ENCODE data around the gene MDM2. TPM values are rescaled to one million over a fixed set of nuclear protein-coding genes. Genes with fewer than 3 reads are reported as not detected.

The MDM2 gene
- polyA plus RNA-seq, 2 donors: 21.9 to 93.4 TPM

DNA sequence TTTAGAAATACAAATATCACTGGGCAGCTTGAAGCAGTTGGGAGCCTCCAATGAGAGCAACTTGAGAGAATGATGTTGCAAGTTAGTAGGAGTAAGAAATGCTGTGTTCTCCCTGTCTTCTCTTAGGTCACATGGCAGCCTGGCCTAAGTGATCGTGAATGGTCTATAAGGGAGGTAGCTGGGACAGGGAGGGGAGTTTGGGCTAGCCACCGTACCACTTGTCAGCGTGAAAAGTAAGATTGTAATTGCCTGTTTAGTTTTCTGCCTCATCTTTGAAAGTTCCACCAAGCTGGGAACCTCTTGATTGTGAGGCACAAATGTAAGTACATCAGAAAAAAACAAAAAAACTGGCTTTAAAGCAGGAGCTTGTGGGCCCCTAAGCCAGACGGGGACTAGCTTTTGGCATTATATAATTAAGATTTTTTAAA, 36.4 kb downstream of the MDM2 start:
- Histone ChIP-seq H3K4me1 (ENCODE audit: control insufficient read depth in 2 of 2, insufficient read depth in 2 of 2, low read length in 1 of 2) (no peaks in the 10 kb centered on the region), H3K36me3 (ENCODE audit: control insufficient read depth in 2 of 2, insufficient read depth in 2 of 2, low read length in 1 of 2) (peaks cover 3% of the 10 kb centered on the region in 2 donors), H3K9me3 (ENCODE audit: control insufficient read depth in 2 of 2, insufficient read depth in 1 of 2, low read depth in 1 of 2, low read length in 1 of 2) (no peaks in the 10 kb centered on the region), H3K4me3 (ENCODE audit: low read depth in 1 of 2, low read length in 2 of 2) (no peak overlapping the region), H3K27ac (ENCODE audit: low read depth in 2 of 2, low read length in 1 of 2) (no peak overlapping the region), H3K27me3 (ENCODE audit: control insufficient read depth in 1 of 2, insufficient read depth in 2 of 2, low read length in 2 of 2) (no peaks in the 10 kb centered on the region)
- 87 to 95% methylated on average over 4 of the region's 4 CpGs for WGBS, 2 donors

DNA sequence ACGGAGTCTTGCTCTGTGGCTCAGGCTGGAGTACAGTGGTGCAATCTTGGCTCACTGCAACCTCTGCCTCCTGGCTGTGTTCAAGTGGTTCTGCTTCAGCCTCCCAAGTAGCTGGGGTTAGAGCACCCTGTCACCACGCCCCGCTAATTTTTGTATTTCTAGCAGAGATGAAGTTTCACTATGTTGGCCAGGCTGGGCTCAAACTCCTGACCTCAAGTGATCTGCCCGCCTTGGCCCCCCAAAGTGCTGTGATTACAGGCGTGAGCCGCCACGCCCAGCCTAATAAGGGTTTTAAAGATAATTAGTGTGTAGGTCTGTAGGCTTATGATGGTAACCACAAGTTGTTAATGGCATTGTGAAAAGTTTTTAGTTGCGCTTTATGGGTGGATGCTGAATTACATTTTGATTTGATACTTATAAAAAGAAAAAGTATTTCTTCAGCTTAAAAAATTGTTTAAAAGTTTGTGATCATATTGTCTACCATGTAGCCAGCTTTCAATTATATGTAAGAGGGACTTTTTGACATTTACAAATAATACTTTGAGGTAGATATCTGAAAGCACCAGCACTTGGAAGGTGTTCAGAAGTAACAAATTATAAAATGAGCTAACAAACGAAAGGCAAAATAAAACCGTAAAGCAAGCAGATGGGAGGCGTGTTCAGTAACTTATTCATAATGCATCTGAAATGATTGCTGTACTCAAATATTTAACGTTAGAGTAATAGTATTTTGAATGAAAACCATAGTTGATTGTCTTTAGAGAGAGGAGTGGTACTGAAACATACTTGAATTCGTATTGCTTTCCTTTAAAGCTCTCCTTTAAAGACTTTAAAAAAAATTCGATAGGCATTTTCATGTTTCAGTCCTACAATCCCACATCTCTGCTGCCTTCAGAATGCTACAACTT, 37.1 kb downstream of the MDM2 start:
- Histone ChIP-seq H3K36me3 (ENCODE audit: control insufficient read depth in 2 of 2, insufficient read depth in 2 of 2, low read length in 1 of 2) (peaks cover 3% of the 10 kb centered on the region in 2 donors), H3K4me3 (ENCODE audit: low read depth in 1 of 2, low read length in 2 of 2) (no peak overlapping the region), H3K9me3 (ENCODE audit: control insufficient read depth in 2 of 2, insufficient read depth in 1 of 2, low read depth in 1 of 2, low read length in 1 of 2) (no peaks in the 10 kb centered on the region), H3K27me3 (ENCODE audit: control insufficient read depth in 1 of 2, insufficient read depth in 2 of 2, low read length in 2 of 2) (no peaks in the 10 kb centered on the region), H3K4me1 (ENCODE audit: control insufficient read depth in 2 of 2, insufficient read depth in 2 of 2, low read length in 1 of 2) (no peaks in the 10 kb centered on the region), H3K27ac (ENCODE audit: low read depth in 2 of 2, low read length in 1 of 2) (no peak overlapping the region)
- 90 to 91% methylated on average over 14 of the region's 14 CpGs for WGBS, 2 donors

DNA sequence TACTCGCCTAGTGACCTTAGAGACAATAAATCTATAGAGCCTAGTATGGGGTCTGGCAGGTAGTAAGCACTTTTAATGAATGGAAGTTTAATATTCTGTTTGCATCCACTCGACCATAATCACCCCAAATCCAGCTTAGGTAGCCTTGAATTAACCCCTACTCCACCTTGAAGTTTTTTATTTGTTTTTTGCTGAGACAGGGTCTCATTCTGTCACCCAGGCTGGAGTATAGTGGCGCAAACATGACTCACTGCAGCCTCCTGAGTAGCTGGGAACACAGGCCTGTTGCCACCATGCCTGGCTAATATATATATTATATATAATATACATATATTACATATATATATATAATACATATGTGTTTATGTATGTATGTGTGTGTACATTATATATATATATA, 38.8 kb downstream of the MDM2 start:
- Histone ChIP-seq H3K9me3 (ENCODE audit: control insufficient read depth in 2 of 2, insufficient read depth in 1 of 2, low read depth in 1 of 2, low read length in 1 of 2) (no peaks in the 10 kb centered on the region), H3K27ac (ENCODE audit: low read depth in 2 of 2, low read length in 1 of 2) (no peak overlapping the region), H3K4me3 (ENCODE audit: low read depth in 1 of 2, low read length in 2 of 2) (no peak overlapping the region), H3K4me1 (ENCODE audit: control insufficient read depth in 2 of 2, insufficient read depth in 2 of 2, low read length in 1 of 2) (no peaks in the 10 kb centered on the region), H3K36me3 (ENCODE audit: control insufficient read depth in 2 of 2, insufficient read depth in 2 of 2, low read length in 1 of 2) (peaks cover under 1 to 3% of the 10 kb centered on the region in 2 donors), H3K27me3 (ENCODE audit: control insufficient read depth in 1 of 2, insufficient read depth in 2 of 2, low read length in 2 of 2) (no peaks in the 10 kb centered on the region)
- 72 to 74% methylated on average over 3 of the region's 3 CpGs for WGBS, 2 donors

DNA sequence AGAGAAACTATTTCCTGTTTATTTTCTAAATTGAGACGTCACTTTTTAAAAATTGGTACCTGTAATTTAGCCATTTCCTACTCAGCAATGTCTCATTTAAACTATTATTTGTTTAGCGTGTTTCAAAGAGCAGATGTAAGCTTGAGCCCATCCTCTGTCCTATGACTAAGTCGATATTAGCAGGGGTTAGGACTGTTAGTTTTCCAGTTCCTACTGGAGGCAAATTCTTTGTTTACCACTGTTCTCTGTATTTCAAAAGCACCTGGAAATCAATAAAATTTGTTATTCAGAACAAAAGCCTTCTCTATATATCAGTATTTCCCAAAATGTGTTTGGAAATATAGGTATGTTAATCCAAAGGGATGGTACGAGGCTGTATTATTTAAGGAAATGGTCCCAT, 42.4 kb downstream of the MDM2 start:
- Histone ChIP-seq H3K36me3 (ENCODE audit: control insufficient read depth in 2 of 2, insufficient read depth in 2 of 2, low read length in 1 of 2) (no peaks in the 10 kb centered on the region), H3K9me3 (ENCODE audit: control insufficient read depth in 2 of 2, insufficient read depth in 1 of 2, low read depth in 1 of 2, low read length in 1 of 2) (no peaks in the 10 kb centered on the region), H3K27me3 (ENCODE audit: control insufficient read depth in 1 of 2, insufficient read depth in 2 of 2, low read length in 2 of 2) (no peaks in the 10 kb centered on the region), H3K27ac (ENCODE audit: low read depth in 2 of 2, low read length in 1 of 2) (no peak overlapping the region), H3K4me1 (ENCODE audit: control insufficient read depth in 2 of 2, insufficient read depth in 2 of 2, low read length in 1 of 2) (no peaks in the 10 kb centered on the region), H3K4me3 (ENCODE audit: low read depth in 1 of 2, low read length in 2 of 2) (no peak overlapping the region)
- WGBS, 2 donors: 66 to 68% methylated on average over 4 of the region's 4 CpGs

DNA sequence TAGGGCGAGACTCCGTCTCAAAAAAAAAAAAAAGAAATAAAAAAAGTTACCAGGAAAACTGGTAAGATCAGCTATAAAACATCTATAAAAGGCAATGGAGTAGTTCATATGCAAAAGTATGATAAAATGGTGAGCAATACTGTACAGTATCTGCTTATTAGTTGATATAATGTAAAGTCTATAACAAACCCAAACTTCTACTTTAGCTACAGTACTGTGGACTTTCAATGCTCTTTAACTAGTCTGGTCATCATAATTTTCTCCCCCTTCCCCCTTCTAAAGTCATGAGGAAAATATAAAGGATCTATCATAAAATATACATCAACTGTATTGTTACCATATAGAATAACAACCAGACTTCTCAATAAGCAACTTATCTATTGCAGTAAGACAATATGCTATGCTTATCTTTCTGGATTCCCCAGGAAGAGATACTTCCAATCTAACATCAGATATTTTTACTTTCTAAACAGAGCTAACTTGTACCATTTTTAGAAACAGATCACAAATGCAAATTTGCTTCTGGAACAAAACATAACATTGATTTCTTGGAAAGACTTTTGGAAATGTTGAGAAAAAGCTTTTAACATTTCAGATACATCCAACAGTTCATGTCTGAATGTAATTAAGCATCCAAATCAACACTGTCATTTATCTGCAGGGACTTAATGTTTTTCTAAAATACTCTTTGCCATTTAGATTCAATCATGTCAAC, 43.8 kb downstream of the MDM2 start:
- Histone ChIP-seq H3K4me3 (ENCODE audit: low read depth in 1 of 2, low read length in 2 of 2) (no peak overlapping the region), H3K4me1 (ENCODE audit: control insufficient read depth in 2 of 2, insufficient read depth in 2 of 2, low read length in 1 of 2) (no peaks in the 10 kb centered on the region), H3K36me3 (ENCODE audit: control insufficient read depth in 2 of 2, insufficient read depth in 2 of 2, low read length in 1 of 2) (no peaks in the 10 kb centered on the region), H3K9me3 (ENCODE audit: control insufficient read depth in 2 of 2, insufficient read depth in 1 of 2, low read depth in 1 of 2, low read length in 1 of 2) (no peaks in the 10 kb centered on the region), H3K27me3 (ENCODE audit: control insufficient read depth in 1 of 2, insufficient read depth in 2 of 2, low read length in 2 of 2) (no peaks in the 10 kb centered on the region), H3K27ac (ENCODE audit: low read depth in 2 of 2, low read length in 1 of 2) (no peak overlapping the region)
- 73 to 84% methylated on average over 2 of the region's 2 CpGs for WGBS, 2 donors

DNA sequence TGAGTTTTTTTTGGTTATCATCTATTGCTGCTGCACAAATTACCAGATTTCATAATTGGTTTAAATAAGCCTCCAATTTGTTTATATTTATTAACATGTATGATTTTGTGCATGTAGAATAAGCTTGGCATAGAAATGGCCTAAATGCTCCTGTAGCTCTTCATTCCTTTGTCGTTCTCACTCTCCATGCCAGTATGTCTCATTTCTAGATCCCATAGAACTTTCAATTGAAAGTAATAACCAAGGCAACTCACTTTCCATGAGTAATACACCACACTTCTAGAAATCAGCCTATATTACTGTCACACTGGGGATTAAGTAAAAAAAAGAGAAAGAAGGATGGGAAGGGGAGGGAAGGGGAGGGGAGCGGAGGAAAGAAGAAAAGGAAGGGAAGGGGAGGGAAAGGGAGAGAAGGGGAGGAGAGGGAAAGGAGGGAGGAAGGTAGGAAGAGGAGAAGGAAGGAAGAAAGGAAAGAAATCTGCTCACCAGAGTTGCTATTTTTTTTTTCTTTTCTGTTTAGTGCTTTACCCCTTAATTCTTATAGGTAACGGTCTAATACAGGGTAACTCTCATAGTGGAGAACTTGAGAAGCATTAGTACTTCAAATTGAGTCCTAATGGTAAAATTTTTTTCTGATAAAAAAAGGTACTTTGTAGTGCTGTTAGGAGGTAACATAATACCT, 45.6 kb downstream of the MDM2 start:
- 86 to 89% methylated on average over 3 of the region's 3 CpGs for WGBS, 2 donors

DNA sequence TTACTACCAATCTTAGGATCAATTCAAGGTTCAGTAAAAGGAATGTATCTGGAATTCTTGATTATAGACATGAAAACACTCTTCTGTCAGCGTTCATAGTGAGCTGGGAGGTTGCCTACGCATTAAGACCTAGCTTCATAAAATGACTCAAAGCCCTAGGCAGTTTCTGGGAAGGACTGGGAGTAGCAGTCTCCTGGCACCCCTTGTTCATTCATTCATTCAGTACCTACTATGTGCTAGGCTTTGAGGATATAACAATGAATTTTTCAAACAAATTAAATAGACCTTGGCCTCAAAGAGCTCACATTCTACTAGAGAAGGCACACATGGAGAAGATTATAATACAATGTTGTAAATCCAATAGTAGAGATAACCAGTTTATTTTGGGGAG, 46.1 kb downstream of the MDM2 start:
- H3K27me3 ChIP-seq (ENCODE audit: control insufficient read depth in 1 of 2, insufficient read depth in 2 of 2, low read length in 2 of 2): no peaks in the 10 kb centered on the region
- WGBS, 2 donors: 71 to 96% methylated on average over 2 of the region's 2 CpGs

More for the DNA sequence above, 45.6 kb downstream of the MDM2 start:
- Histone ChIP-seq H3K4me1 (ENCODE audit: control insufficient read depth in 2 of 2, insufficient read depth in 2 of 2, low read length in 1 of 2) (no peaks in the 10 kb centered on the region), H3K27me3 (ENCODE audit: control insufficient read depth in 1 of 2, insufficient read depth in 2 of 2, low read length in 2 of 2) (no peaks in the 10 kb centered on the region), H3K27ac (ENCODE audit: low read depth in 2 of 2, low read length in 1 of 2) (no peak overlapping the region), H3K9me3 (ENCODE audit: control insufficient read depth in 2 of 2, insufficient read depth in 1 of 2, low read depth in 1 of 2, low read length in 1 of 2) (no peaks in the 10 kb centered on the region), H3K4me3 (ENCODE audit: low read depth in 1 of 2, low read length in 2 of 2) (no peak overlapping the region), H3K36me3 (ENCODE audit: control insufficient read depth in 2 of 2, insufficient read depth in 2 of 2, low read length in 1 of 2) (no peaks in the 10 kb centered on the region)

DNA sequence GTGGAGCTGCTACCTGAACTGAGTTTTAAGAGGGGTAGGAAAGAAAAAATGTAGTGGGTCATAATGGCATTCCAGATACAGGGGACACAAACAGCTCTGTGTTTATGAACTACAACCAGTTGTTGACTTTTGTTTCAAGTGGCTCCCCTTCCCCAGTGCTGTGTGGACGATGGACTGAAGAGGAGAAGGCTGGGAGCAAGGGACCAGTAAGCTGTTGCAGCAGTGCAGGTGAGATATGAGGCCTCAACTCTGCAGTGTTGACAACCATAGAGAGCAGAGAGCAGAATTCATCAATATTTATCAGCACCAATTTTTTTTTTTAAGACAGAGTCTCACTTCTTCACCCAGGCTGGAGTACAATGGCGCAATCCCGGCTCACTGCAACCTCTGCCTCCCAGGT, 46.6 kb downstream of the MDM2 start:
- Histone ChIP-seq H3K36me3 (ENCODE audit: control insufficient read depth in 2 of 2, insufficient read depth in 2 of 2, low read length in 1 of 2) (no peaks in the 10 kb centered on the region), H3K4me3 (ENCODE audit: low read depth in 1 of 2, low read length in 2 of 2) (no peak overlapping the region), H3K9me3 (ENCODE audit: control insufficient read depth in 2 of 2, insufficient read depth in 1 of 2, low read depth in 1 of 2, low read length in 1 of 2) (no peaks in the 10 kb centered on the region), H3K4me1 (ENCODE audit: control insufficient read depth in 2 of 2, insufficient read depth in 2 of 2, low read length in 1 of 2) (no peaks in the 10 kb centered on the region), H3K27ac (ENCODE audit: low read depth in 2 of 2, low read length in 1 of 2) (no peak overlapping the region), H3K27me3 (ENCODE audit: control insufficient read depth in 1 of 2, insufficient read depth in 2 of 2, low read length in 2 of 2) (no peaks in the 10 kb centered on the region)
- WGBS, 2 donors: 90% methylated on average over 3 of the region's 3 CpGs

More for the DNA sequence above, 46.1 kb downstream of the MDM2 start:
- Histone ChIP-seq H3K36me3 (ENCODE audit: control insufficient read depth in 2 of 2, insufficient read depth in 2 of 2, low read length in 1 of 2) (no peaks in the 10 kb centered on the region), H3K9me3 (ENCODE audit: control insufficient read depth in 2 of 2, insufficient read depth in 1 of 2, low read depth in 1 of 2, low read length in 1 of 2) (no peaks in the 10 kb centered on the region), H3K27ac (ENCODE audit: low read depth in 2 of 2, low read length in 1 of 2) (no peak overlapping the region), H3K4me1 (ENCODE audit: control insufficient read depth in 2 of 2, insufficient read depth in 2 of 2, low read length in 1 of 2) (no peaks in the 10 kb centered on the region), H3K4me3 (ENCODE audit: low read depth in 1 of 2, low read length in 2 of 2) (no peak overlapping the region)

DNA sequence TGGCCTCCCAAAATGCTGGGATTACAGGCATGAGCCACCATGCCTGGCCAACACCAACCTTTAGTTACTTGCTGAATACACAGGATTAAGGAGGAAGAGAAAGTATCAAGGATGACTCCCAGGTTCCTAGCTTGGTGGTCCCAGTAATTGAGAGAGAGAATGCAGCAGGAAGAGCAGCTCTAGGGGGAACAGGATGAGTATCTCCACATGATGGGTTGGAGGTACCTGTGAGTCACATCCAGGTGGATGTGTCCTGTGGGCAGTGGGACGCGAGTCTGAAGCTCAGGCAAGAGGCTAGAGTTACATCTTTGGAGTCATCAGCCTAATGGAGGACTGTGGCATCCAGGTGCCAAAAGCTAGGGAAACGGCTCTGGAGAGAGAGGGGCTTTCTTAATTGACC, 47.1 kb downstream of the MDM2 start:
- no peaks in the 10 kb centered on the region for H3K36me3 ChIP-seq (ENCODE audit: control insufficient read depth in 2 of 2, insufficient read depth in 2 of 2, low read length in 1 of 2)
- no peaks in the 10 kb centered on the region for H3K9me3 ChIP-seq (ENCODE audit: control insufficient read depth in 2 of 2, insufficient read depth in 1 of 2, low read depth in 1 of 2, low read length in 1 of 2)
- no peaks in the 10 kb centered on the region for H3K27me3 ChIP-seq (ENCODE audit: control insufficient read depth in 1 of 2, insufficient read depth in 2 of 2, low read length in 2 of 2)
- H3K4me3 ChIP-seq (ENCODE audit: low read depth in 1 of 2, low read length in 2 of 2): no peak overlapping the region
- no peaks in the 10 kb centered on the region for H3K4me1 ChIP-seq (ENCODE audit: control insufficient read depth in 2 of 2, insufficient read depth in 2 of 2, low read length in 1 of 2)
- 87 to 92% methylated on average over 3 of the region's 3 CpGs for WGBS, 2 donors
- no peak overlapping the region for H3K27ac ChIP-seq (ENCODE audit: low read depth in 2 of 2, low read length in 1 of 2)

All from esophagus (tissue), 2 donors.